HG02588 (cell line): ENCODE data around the gene SORCS1.

ENCODE experiments used
- ATAC-seq: cut with Tn5 transposase; IDR thresholded peaks from one replicate; pipeline ENCODE4 v1.9.1; 2021; ENCODE audit warnings: mild to moderate bottlenecking, moderate library complexity; ENCODE audit not compliant: unreplicated experiment

SORCS1 gene

GRCh38 chr10:106765241-106765754 is 399.2 kb downstream of the SORCS1 start:
- ATAC-seq: no peak

GRCh38 chr10:106764360-106764759 is 400.1 kb downstream of the SORCS1 start:
- no peak for ATAC-seq

GRCh38 chr10:106761906-106762305 is 402.6 kb downstream of the SORCS1 start:
- ATAC-seq: no peak

GRCh38 chr10:106757521-106757920 is 407.0 kb downstream of the SORCS1 start:
- ATAC-seq: no peak

GRCh38 chr10:106751091-106751490 is 413.4 kb downstream of the SORCS1 start:
- no peak for ATAC-seq

GRCh38 chr10:106746868-106747267 is 417.6 kb downstream of the SORCS1 start:
- no peak for ATAC-seq

- ATAC-seq: no peak
Measured at GRCh38 chr10:106741006-106741530, 423.4 kb downstream of the SORCS1 start.

- no peak for ATAC-seq
Measured at GRCh38 chr10:106740071-106740470, 424.4 kb downstream of the SORCS1 start.

- ATAC-seq: no peak
Measured at GRCh38 chr10:106734220-106734619, 430.3 kb downstream of the SORCS1 start.

- no peak for ATAC-seq
Measured at GRCh38 chr10:106728232-106728631, 436.3 kb downstream of the SORCS1 start.

- no peak for ATAC-seq
Measured at GRCh38 chr10:106727170-106727569, 437.3 kb downstream of the SORCS1 start.

GRCh38 chr10:106722524-106722923 is 442.0 kb downstream of the SORCS1 start:
- no peak for ATAC-seq

GRCh38 chr10:106720683-106721082 is 443.8 kb downstream of the SORCS1 start:
- no peak for ATAC-seq

GRCh38 chr10:106716381-106716780 is 448.1 kb downstream of the SORCS1 start:
- ATAC-seq: no peak

GRCh38 chr10:106714734-106715555 is 449.6 kb downstream of the SORCS1 start:
- ATAC-seq: no peak

- no peak for ATAC-seq
Measured at GRCh38 chr10:106713846-106714245, 450.7 kb downstream of the SORCS1 start.

GRCh38 chr10:106712988-106713387 is 451.5 kb downstream of the SORCS1 start:
- peak; percentile 61 for ATAC-seq

GRCh38 chr10:106711313-106711906 is 453.1 kb downstream of the SORCS1 start:
- peak; percentile 67 for ATAC-seq

- no peak for ATAC-seq
Measured at GRCh38 chr10:106708506-106708905, 456.0 kb downstream of the SORCS1 start.

- no peak for ATAC-seq
Measured at GRCh38 chr10:106707657-106708056, 456.8 kb downstream of the SORCS1 start.

- no peak for ATAC-seq
Measured at GRCh38 chr10:106706127-106706526, 458.4 kb downstream of the SORCS1 start.

GRCh38 chr10:106705681-106706100 is 458.8 kb downstream of the SORCS1 start:
- peak; percentile 70 for ATAC-seq
